Measurements from ENCODE around the gene CRB2. TPM values are rescaled to one million over a fixed set of nuclear protein-coding genes. Genes with fewer than 3 reads are reported as not detected.

The CRB2 gene
- polyA plus RNA-seq (2013, experiment 1 of 2), result 41.7 TPM
- polyA plus RNA-seq (2013, experiment 2 of 2), result 41.7 TPM

GRCh38 chr9:123355761-123356431 is at the start of gene CRB2:
Gene CRB2, plus strand, starts transcription at chr9:123356197. Its CDS starts 64 bp downstream, at chr9:123356261.
- peaks cover 0 to 3% (median 0%) of the 10 kb centered on the region in 3 experiments for H3K27me3 ChIP-seq (ENCODE audit: control insufficient read depth in 3 of 3, insufficient read depth in 3 of 3, low read depth in 1 of 3, low read length in 3 of 3)
- peak within 1 kb of the TSS; percentile 94 for H3K27ac ChIP-seq (replicated peaks; ENCODE audit: low read length)

DNA sequence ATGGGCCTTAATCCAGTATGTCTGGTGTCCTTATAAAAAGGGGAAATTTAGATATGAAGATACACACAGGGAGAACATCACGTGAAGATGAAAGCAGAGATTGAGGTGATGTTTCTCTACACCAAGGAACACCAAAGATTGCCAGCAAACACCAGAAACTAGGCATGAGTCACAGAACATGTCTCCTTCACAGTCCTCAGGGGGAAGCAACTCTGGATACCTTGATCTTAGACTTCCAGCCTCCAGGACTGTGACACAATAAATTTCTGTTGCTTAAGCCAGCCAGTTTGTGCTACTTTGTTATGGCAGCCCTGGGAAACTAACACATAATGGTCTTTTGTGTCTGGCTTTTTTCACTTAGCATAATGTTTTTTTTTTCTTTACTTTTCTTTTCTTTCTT is 46.4 kb upstream of the CRB2 start:
- no peak overlapping the region for H2BK12ac ChIP-seq (ENCODE audit: low read length)
- no peak overlapping the region for H2BK5ac ChIP-seq (ENCODE audit: low read length)
- H3K18ac ChIP-seq (ENCODE audit: low read length), result no peak overlapping the region
- H3K14ac ChIP-seq (ENCODE audit: low read length), result no peak overlapping the region
- H3K4me2 ChIP-seq (ENCODE audit: insufficient read depth, low read length, poor library complexity, severe bottlenecking), result no peak overlapping the region
- H4K8ac ChIP-seq (ENCODE audit: low read depth, low read length), result no peak overlapping the region
- H3K9me3 ChIP-seq (replicated peaks in 1 of 2; ENCODE audit: control insufficient read depth in 2 of 2, insufficient read depth in 1 of 2, low read depth in 1 of 2, low read length in 2 of 2), result no peaks in the 10 kb centered on the region
- H3K4me3 ChIP-seq (ENCODE audit: low read length in 2 of 2), result no peak overlapping the region
- DNase-seq (ENCODE audit: low spot score), result no peak
- peaks cover 5 to 6% of the 10 kb centered on the region in 2 donors for H3K4me1 ChIP-seq (ENCODE audit: control insufficient read depth in 2 of 2, insufficient read depth in 1 of 2, low read depth in 1 of 2, low read length in 2 of 2)
- no peak overlapping the region for H3K9ac ChIP-seq (ENCODE audit: low read depth, low read length, poor library complexity)
- peaks cover 0 to 11% (median 0%) of the 10 kb centered on the region in 3 experiments for H3K27me3 ChIP-seq (ENCODE audit: control insufficient read depth in 3 of 3, insufficient read depth in 3 of 3, low read depth in 1 of 3, low read length in 3 of 3)
- H3K27ac ChIP-seq (replicated peaks; ENCODE audit: low read length), result no peak overlapping the region
- no peak overlapping the region for H3K23ac ChIP-seq (ENCODE audit: low read depth, low read length, poor library complexity)
- H2AFZ ChIP-seq (ENCODE audit: low read length), result no peak overlapping the region
- no peak overlapping the region for H2BK120ac ChIP-seq (ENCODE audit: low read depth, low read length)
- H3K79me1 ChIP-seq (ENCODE audit: low read depth, low read length), result no peaks in the 10 kb centered on the region
- H4K91ac ChIP-seq (ENCODE audit: low read depth, low read length, poor library complexity), result no peak overlapping the region
- H2AK5ac ChIP-seq (ENCODE audit: low read depth, low read length), result no peak overlapping the region
- no peak overlapping the region for H2BK15ac ChIP-seq (ENCODE audit: low read length)
- WGBS, 2 donors (ENCODE audit: extremely low coverage in 2 of 2, insufficient read length in 2 of 2, insufficient replicate concordance in 1 of 2), result no CpG with 5 or more reads among the region's 1 CpG
- no peak overlapping the region for H3K4ac ChIP-seq (ENCODE audit: low read length)
- no peaks in the 10 kb centered on the region for H3K36me3 ChIP-seq (replicated peaks in 1 of 2; ENCODE audit: control insufficient read depth in 2 of 2, insufficient read depth in 2 of 2, low read length in 2 of 2)

More at GRCh38 chr9:123355761-123356431, at the start of gene CRB2:
- Histone ChIP-seq H2BK15ac (ENCODE audit: low read length) (peak within 1 kb of the TSS; percentile 88), H2AK5ac (ENCODE audit: low read depth, low read length) (peak within 1 kb of the TSS; percentile 71), H2BK5ac (ENCODE audit: low read length) (peak within 1 kb of the TSS; percentile 99), H2AFZ (ENCODE audit: low read length) (peak within 1 kb of the TSS; percentile 36), H3K36me3 (replicated peaks in 1 of 2; ENCODE audit: control insufficient read depth in 2 of 2, insufficient read depth in 2 of 2, low read length in 2 of 2) (peaks cover 2 to 4% of the 10 kb centered on the region in 2 donors), H3K14ac (ENCODE audit: low read length) (peak within 1 kb of the TSS; percentile 78), H4K8ac (ENCODE audit: low read depth, low read length) (no peak within 1 kb of the TSS), H3K9me3 (replicated peaks in 1 of 2; ENCODE audit: control insufficient read depth in 2 of 2, insufficient read depth in 1 of 2, low read depth in 1 of 2, low read length in 2 of 2) (no peaks in the 10 kb centered on the region), H3K4me1 (ENCODE audit: control insufficient read depth in 2 of 2, insufficient read depth in 1 of 2, low read depth in 1 of 2, low read length in 2 of 2) (peaks cover 34 to 37% of the 10 kb centered on the region in 2 donors), H2BK12ac (ENCODE audit: low read length) (peak within 1 kb of the TSS; percentile 98), H3K4me3 (ENCODE audit: low read length in 2 of 2) (peak within 1 kb of the TSS; percentile 85 to 89), H3K18ac (ENCODE audit: low read length) (peak within 1 kb of the TSS; percentile 99), H3K9ac (ENCODE audit: low read depth, low read length, poor library complexity) (peak within 1 kb of the TSS; percentile 94), H3K4me2 (ENCODE audit: insufficient read depth, low read length, poor library complexity, severe bottlenecking) (peak within 1 kb of the TSS; percentile 74), H3K23ac (ENCODE audit: low read depth, low read length, poor library complexity) (peak within 1 kb of the TSS; percentile 0), H3K4ac (ENCODE audit: low read length) (peak within 1 kb of the TSS; percentile 84), H4K91ac (ENCODE audit: low read depth, low read length, poor library complexity) (no peak within 1 kb of the TSS), H3K79me1 (ENCODE audit: low read depth, low read length) (peaks cover 5% of the 10 kb centered on the region), H2BK120ac (ENCODE audit: low read depth, low read length) (peak within 1 kb of the TSS; percentile 56)
- WGBS, 2 donors (ENCODE audit: extremely low coverage in 2 of 2, insufficient read length in 2 of 2, insufficient replicate concordance in 1 of 2), result no CpG with 5 or more reads among the region's 17 CpGs
- peak; percentile 80 for DNase-seq (ENCODE audit: low spot score)

GRCh38 chr9:123310551-123311249 is 45.3 kb upstream of the CRB2 start:
- no peak overlapping the region for H3K4me2 ChIP-seq (ENCODE audit: insufficient read depth, low read length, poor library complexity, severe bottlenecking)
- WGBS, 2 donors (ENCODE audit: extremely low coverage in 2 of 2, insufficient read length in 2 of 2, insufficient replicate concordance in 1 of 2), result no CpG with 5 or more reads among the region's 4 CpGs
- H3K4ac ChIP-seq (ENCODE audit: low read length), result no peak overlapping the region

DNA sequence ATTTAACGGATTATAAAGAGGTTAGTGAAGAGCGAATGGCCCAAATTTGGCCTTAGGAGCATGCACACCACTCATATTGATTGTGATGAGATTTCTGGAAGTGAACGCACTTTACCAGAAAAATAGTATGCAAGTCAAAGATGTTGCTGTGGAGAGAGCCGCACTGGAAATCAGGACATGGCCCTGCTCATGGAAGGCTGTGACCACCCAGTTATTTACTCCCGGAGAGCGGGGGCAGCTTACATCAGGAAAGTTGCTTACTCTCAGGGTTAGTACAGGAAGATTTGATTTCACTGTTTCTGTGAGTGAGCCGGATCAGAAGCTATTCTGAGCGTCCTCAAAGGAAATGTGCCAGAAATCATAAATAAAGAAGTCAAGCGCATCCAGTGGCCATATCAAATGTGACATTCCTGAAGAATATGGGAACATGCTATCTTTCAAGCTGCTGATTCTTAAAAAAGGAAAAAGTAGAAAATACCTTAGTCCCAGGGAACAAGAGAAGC is 44.7 kb upstream of the CRB2 start:
- no peak overlapping the region for H3K9ac ChIP-seq (ENCODE audit: low read depth, low read length, poor library complexity)
- H4K91ac ChIP-seq (ENCODE audit: low read depth, low read length, poor library complexity), result no peak overlapping the region
- no peak overlapping the region for H3K27ac ChIP-seq (replicated peaks; ENCODE audit: low read length)
- no peak for DNase-seq (ENCODE audit: low spot score)
- H2BK15ac ChIP-seq (ENCODE audit: low read length), result no peak overlapping the region
- H3K79me1 ChIP-seq (ENCODE audit: low read depth, low read length), result no peaks in the 10 kb centered on the region
- H3K4me1 ChIP-seq (ENCODE audit: control insufficient read depth in 2 of 2, insufficient read depth in 1 of 2, low read depth in 1 of 2, low read length in 2 of 2), result peaks cover 3 to 7% of the 10 kb centered on the region in 2 donors
- no peak overlapping the region for H3K18ac ChIP-seq (ENCODE audit: low read length)
- H2BK12ac ChIP-seq (ENCODE audit: low read length), result no peak overlapping the region
- no peak overlapping the region for H4K8ac ChIP-seq (ENCODE audit: low read depth, low read length)
- H3K4ac ChIP-seq (ENCODE audit: low read length), result no peak overlapping the region
- H3K4me3 ChIP-seq (ENCODE audit: low read length in 2 of 2), result no peak overlapping the region
- no peaks in the 10 kb centered on the region for H3K9me3 ChIP-seq (replicated peaks in 1 of 2; ENCODE audit: control insufficient read depth in 2 of 2, insufficient read depth in 1 of 2, low read depth in 1 of 2, low read length in 2 of 2)
- H2BK120ac ChIP-seq (ENCODE audit: low read depth, low read length), result no peak overlapping the region
- H3K27me3 ChIP-seq (ENCODE audit: control insufficient read depth in 3 of 3, insufficient read depth in 3 of 3, low read depth in 1 of 3, low read length in 3 of 3), result peaks cover 0 to 4% (median 0%) of the 10 kb centered on the region in 3 experiments
- H3K14ac ChIP-seq (ENCODE audit: low read length), result no peak overlapping the region
- no peaks in the 10 kb centered on the region for H3K36me3 ChIP-seq (replicated peaks in 1 of 2; ENCODE audit: control insufficient read depth in 2 of 2, insufficient read depth in 2 of 2, low read length in 2 of 2)
- H3K4me2 ChIP-seq (ENCODE audit: insufficient read depth, low read length, poor library complexity, severe bottlenecking), result no peak overlapping the region
- H2BK5ac ChIP-seq (ENCODE audit: low read length), result no peak overlapping the region
- H2AK5ac ChIP-seq (ENCODE audit: low read depth, low read length), result no peak overlapping the region
- H2AFZ ChIP-seq (ENCODE audit: low read length), result peak overlapping the region; percentile 48
- no peak overlapping the region for H3K23ac ChIP-seq (ENCODE audit: low read depth, low read length, poor library complexity)
- no CpG with 5 or more reads among the region's 9 CpGs for WGBS, 2 donors (ENCODE audit: extremely low coverage in 2 of 2, insufficient read length in 2 of 2, insufficient replicate concordance in 1 of 2)

More at GRCh38 chr9:123310551-123311249, 45.3 kb upstream of the CRB2 start:
- Histone ChIP-seq H4K8ac (ENCODE audit: low read depth, low read length) (no peak overlapping the region), H2BK5ac (ENCODE audit: low read length) (no peak overlapping the region), H2AFZ (ENCODE audit: low read length) (peak overlapping the region; percentile 48), H2BK15ac (ENCODE audit: low read length) (no peak overlapping the region), H3K9ac (ENCODE audit: low read depth, low read length, poor library complexity) (no peak overlapping the region), H3K36me3 (replicated peaks in 1 of 2; ENCODE audit: control insufficient read depth in 2 of 2, insufficient read depth in 2 of 2, low read length in 2 of 2) (no peaks in the 10 kb centered on the region), H3K18ac (ENCODE audit: low read length) (no peak overlapping the region), H2BK120ac (ENCODE audit: low read depth, low read length) (no peak overlapping the region), H3K23ac (ENCODE audit: low read depth, low read length, poor library complexity) (no peak overlapping the region), H2AK5ac (ENCODE audit: low read depth, low read length) (no peak overlapping the region), H3K9me3 (replicated peaks in 1 of 2; ENCODE audit: control insufficient read depth in 2 of 2, insufficient read depth in 1 of 2, low read depth in 1 of 2, low read length in 2 of 2) (no peaks in the 10 kb centered on the region), H3K27ac (replicated peaks; ENCODE audit: low read length) (no peak overlapping the region), H3K4me3 (ENCODE audit: low read length in 2 of 2) (no peak overlapping the region), H2BK12ac (ENCODE audit: low read length) (no peak overlapping the region), H3K14ac (ENCODE audit: low read length) (no peak overlapping the region), H3K27me3 (ENCODE audit: control insufficient read depth in 3 of 3, insufficient read depth in 3 of 3, low read depth in 1 of 3, low read length in 3 of 3) (peaks cover 0 to 4% (median 0%) of the 10 kb centered on the region in 3 experiments), H3K4me1 (ENCODE audit: control insufficient read depth in 2 of 2, insufficient read depth in 1 of 2, low read depth in 1 of 2, low read length in 2 of 2) (peaks cover 3 to 6% of the 10 kb centered on the region in 2 donors), H4K91ac (ENCODE audit: low read depth, low read length, poor library complexity) (no peak overlapping the region), H3K79me1 (ENCODE audit: low read depth, low read length) (no peaks in the 10 kb centered on the region)
- no peak for DNase-seq (ENCODE audit: low spot score)

Measured in neuronal stem cell (in vitro differentiated cells).